Right atrium auricular region (tissue), 2 donors: Measurements from ENCODE around the gene PAPOLA. TPM values are rescaled to one million over a fixed set of nuclear protein-coding genes. Genes with fewer than 3 reads are reported as not detected.

Experiments used
- DNase-seq: peaks from one replicate; pipeline ENCODE4 v3.0.0-alpha.2; 2019; ENCODE audit warnings: low spot score
- H3K27ac ChIP-seq, 2 donors: fragments of 200-600 bp; sonication (generic); 1 replicate in 1 of 2; 2 replicates in 1 of 2; pipeline ENCODE4 v1.5.1; 2016 to 2019
- H3K27me3 ChIP-seq, 2 donors: fragments of 200-600 bp; sonication (generic); one replicate each; pipeline versions ENCODE4 v1.5.1 to v1.6.0; 2017 to 2019
- H3K36me3 ChIP-seq: fragments of 200-600 bp; sonication (generic); one replicate; pipeline ENCODE4 v1.5.1; 2016
- H3K4me1 ChIP-seq, 2 donors: fragments of 200-600 bp; sonication (generic); one replicate each; pipeline versions ENCODE4 v1.5.1 to v1.6.0; 2017 to 2019
- H3K4me3 ChIP-seq, 2 donors: fragments of 200-600 bp; sonication (generic); 1 replicate in 1 of 2; 2 replicates in 1 of 2; pipeline ENCODE4 v1.5.1; 2017 to 2019; ENCODE audit warnings: mild to moderate bottlenecking in 1 of 2, moderate library complexity in 1 of 2
- H3K9me3 ChIP-seq, 2 donors: fragments of 200-600 bp; sonication (generic); one replicate each; pipeline ENCODE4 v1.5.1; 2019
- CTCF ChIP-seq, 2 donors: fragments of 200-600 bp; sonication (generic); IDR thresholded peaks; one replicate each; pipeline ENCODE4 v1.5.1; 2019; ENCODE audit warnings: antibody characterized with exemption in 2 of 2
- total RNA-seq, 2 donors: library from RNA; depleted of rRNA; stranded (reverse); fragments of >200 nt; gene quantifications; one replicate each; pipeline ENCODE4 v1.1.0, GENCODE V29; 2016

PAPOLA gene
- total RNA-seq, 2 donors from 2014 or later: 85.2 to 91.9 TPM

- H3K27me3 ChIP-seq: no peaks in the 10 kb centered on the region
- TF ChIP-seq CTCF (IDR thresholded peaks at IDR 0.05): no peak
- no peak overlapping the region for H3K27ac ChIP-seq
These were observed 101.4 kb downstream of the PAPOLA start for GRCh38 chr14:96603350-96604255.

GRCh38 chr14:96614481-96614881 is 112.3 kb downstream of the PAPOLA start:
- DNase-seq: no peak
- H3K27ac ChIP-seq: no peak overlapping the region
- no peak for TF ChIP-seq CTCF (IDR thresholded peaks at IDR 0.05)
- H3K36me3 ChIP-seq: no peaks in the 10 kb centered on the region
- no peaks in the 10 kb centered on the region for H3K27me3 ChIP-seq
- no peaks in the 10 kb centered on the region for H3K4me1 ChIP-seq
- no peak overlapping the region for H3K4me3 ChIP-seq
- no peaks in the 10 kb centered on the region for H3K9me3 ChIP-seq

More at GRCh38 chr14:96603350-96604255, 101.4 kb downstream of the PAPOLA start:
- no peaks in the 10 kb centered on the region for H3K9me3 ChIP-seq
- H3K4me1 ChIP-seq: no peaks in the 10 kb centered on the region
- H3K4me3 ChIP-seq: no peak overlapping the region
- no peaks in the 10 kb centered on the region for H3K36me3 ChIP-seq
- DNase-seq: no peak

GRCh38 chr14:96616161-96616721 is 114.1 kb downstream of the PAPOLA start:
- Histone ChIP-seq H3K4me1 (no peaks in the 10 kb centered on the region), H3K4me3 (no peak overlapping the region), H3K27me3 (no peaks in the 10 kb centered on the region), H3K27ac (no peak overlapping the region), H3K36me3 (no peaks in the 10 kb centered on the region), H3K9me3 (no peaks in the 10 kb centered on the region)
- TF ChIP-seq CTCF (IDR thresholded peaks at IDR 0.05): no peak
- no peak for DNase-seq

Other genes starting within 250 kb of the PAPOLA start
- 10 to 100 TPM in 1 of 2 donors, under 1 TPM in 1; 0.39 to 20.0 TPM for gene BDKRB1, start 246.2 kb upstream of the PAPOLA start, total RNA-seq
- gene ATG2B, start 139.0 kb upstream of the PAPOLA start, total RNA-seq: 10 to 100 TPM; 15.1 to 16.2 TPM
- gene GSKIP, start 138.9 kb upstream of the PAPOLA start, total RNA-seq: 10 to 100 TPM in 1 of 2 donors, 1 to 10 TPM in 1; 8.7 to 14.8 TPM
- 1 to 10 TPM; 1.1 to 2.1 TPM for gene AK7, start 110.3 kb upstream of the PAPOLA start, total RNA-seq